Astrocyte (in vitro differentiated cells and primary cell): ENCODE data around the gene ZMYND19.

Experiments
- EZH2 ChIP-seq: IDR thresholded peaks from 2 replicates; pipeline ENCODE4 v1.6.1; 2012; ENCODE audit warnings: mild to moderate bottlenecking, low read length, inconsistent platforms; ENCODE audit not compliant: insufficient read depth
- TF ChIP-seq, protein P1 (sequence below): IDR thresholded peaks from 2 replicates; pipeline ENCODE4 v1.5.1; 2011; ENCODE audit warnings: low read depth, mild to moderate bottlenecking, inconsistent platforms, low read length, moderate library complexity; ENCODE audit not compliant: insufficient read depth

DNA sequence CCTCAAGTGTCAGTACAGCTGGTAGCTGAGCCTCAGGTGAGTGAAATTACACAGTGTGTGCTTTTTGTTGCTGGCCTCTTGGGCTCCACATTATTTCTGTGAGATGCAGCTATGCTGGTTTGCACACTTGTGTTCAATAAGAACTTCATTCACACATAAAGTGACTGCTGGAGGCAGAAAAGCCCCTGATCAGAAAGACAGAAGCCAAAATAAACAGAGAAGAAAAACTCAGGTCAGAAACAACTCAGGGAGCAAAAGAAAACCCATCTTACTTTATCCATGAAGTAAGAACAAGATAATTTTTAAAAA lies 55.2 kb downstream of the ZMYND19 start:
- TF ChIP-seq EZH2, result no peak
- TF ChIP-seq, protein P1, sequence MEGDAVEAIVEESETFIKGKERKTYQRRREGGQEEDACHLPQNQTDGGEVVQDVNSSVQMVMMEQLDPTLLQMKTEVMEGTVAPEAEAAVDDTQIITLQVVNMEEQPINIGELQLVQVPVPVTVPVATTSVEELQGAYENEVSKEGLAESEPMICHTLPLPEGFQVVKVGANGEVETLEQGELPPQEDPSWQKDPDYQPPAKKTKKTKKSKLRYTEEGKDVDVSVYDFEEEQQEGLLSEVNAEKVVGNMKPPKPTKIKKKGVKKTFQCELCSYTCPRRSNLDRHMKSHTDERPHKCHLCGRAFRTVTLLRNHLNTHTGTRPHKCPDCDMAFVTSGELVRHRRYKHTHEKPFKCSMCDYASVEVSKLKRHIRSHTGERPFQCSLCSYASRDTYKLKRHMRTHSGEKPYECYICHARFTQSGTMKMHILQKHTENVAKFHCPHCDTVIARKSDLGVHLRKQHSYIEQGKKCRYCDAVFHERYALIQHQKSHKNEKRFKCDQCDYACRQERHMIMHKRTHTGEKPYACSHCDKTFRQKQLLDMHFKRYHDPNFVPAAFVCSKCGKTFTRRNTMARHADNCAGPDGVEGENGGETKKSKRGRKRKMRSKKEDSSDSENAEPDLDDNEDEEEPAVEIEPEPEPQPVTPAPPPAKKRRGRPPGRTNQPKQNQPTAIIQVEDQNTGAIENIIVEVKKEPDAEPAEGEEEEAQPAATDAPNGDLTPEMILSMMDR, result no peak
